Thyroid gland (tissue), 4 donors: ENCODE measurements around the gene ARHGAP45.

Source experiments
- POLR2A ChIP-seq, 2 donors: fragments of 450-650 bp; IDR thresholded peaks; one replicate each; pipeline ENCODE4 v1.6.1; 2017; ENCODE audit warnings: antibody characterized with exemption in 2 of 2, mild to moderate bottlenecking in 2 of 2, moderate library complexity in 1 of 2
- TF ChIP-seq, protein P1 (sequence below), 6 experiments: fragments of 200-600 bp in 3 of 6; fragments of 450-650 bp in 3 of 6; sonication (generic) in 3 of 6; IDR thresholded peaks; one replicate each; pipeline ENCODE4 v1.5.1; 2016 to 2019; ENCODE audit warnings: antibody characterized with exemption in 6 of 6, mild to moderate bottlenecking in 2 of 6, inconsistent platforms in 1 of 6, moderate library complexity in 1 of 6

DNA sequence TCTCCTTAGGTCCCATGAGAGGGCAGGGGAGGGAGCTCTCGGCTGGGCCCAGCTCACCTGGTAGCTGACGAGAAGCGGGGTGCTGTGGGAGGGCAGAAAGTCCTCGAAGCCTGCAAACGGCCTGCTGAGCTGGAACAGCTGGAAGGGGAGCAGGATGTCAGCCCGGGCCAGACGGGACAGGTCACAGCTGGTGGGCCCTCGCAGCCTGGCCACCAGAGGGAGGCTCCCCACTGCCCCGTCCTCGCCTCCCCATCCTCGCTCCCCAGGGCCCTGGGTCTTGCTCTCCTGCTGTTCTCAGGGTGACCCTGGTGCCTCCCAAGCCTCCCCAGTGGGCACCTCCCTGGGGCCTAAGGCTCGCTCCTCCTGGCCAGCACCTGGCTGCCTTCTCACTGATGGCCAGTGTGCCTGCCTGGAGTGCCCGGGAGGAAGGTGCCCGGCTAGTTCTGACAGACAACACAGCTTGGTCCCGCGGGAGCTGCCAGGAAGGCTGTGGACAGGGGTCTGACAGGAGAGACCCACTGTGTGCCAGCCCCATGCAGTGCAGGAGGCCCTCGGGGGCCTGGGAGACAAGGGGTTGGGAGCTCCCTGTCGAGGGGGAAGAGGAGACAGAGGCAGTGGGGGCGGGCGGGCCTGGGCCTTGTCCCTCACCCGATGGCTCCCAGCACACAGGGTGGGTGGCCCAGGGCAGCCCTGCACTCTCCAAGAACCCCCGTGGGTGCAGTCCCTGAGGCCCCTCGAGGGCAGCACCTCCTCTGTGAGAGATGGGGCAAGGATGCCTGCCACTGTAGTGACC lies 57.1 kb downstream of the ARHGAP45 start:
- TF ChIP-seq, protein P1, sequence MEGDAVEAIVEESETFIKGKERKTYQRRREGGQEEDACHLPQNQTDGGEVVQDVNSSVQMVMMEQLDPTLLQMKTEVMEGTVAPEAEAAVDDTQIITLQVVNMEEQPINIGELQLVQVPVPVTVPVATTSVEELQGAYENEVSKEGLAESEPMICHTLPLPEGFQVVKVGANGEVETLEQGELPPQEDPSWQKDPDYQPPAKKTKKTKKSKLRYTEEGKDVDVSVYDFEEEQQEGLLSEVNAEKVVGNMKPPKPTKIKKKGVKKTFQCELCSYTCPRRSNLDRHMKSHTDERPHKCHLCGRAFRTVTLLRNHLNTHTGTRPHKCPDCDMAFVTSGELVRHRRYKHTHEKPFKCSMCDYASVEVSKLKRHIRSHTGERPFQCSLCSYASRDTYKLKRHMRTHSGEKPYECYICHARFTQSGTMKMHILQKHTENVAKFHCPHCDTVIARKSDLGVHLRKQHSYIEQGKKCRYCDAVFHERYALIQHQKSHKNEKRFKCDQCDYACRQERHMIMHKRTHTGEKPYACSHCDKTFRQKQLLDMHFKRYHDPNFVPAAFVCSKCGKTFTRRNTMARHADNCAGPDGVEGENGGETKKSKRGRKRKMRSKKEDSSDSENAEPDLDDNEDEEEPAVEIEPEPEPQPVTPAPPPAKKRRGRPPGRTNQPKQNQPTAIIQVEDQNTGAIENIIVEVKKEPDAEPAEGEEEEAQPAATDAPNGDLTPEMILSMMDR (IDR thresholded peaks at IDR 0.05), result no peak
- no peak for TF ChIP-seq POLR2A (IDR thresholded peaks at IDR 0.05)
